GM12801 (cell line): ENCODE results near the gene ALK.

Experiments used
- TF ChIP-seq, protein P1 (sequence below): IDR thresholded peaks from one replicate; pipeline ENCODE4 v1.5.1; 2011; ENCODE audit warnings: control low read depth; ENCODE audit not compliant: insufficient read length; ENCODE audit errors: extremely low read depth

The ALK gene

DNA sequence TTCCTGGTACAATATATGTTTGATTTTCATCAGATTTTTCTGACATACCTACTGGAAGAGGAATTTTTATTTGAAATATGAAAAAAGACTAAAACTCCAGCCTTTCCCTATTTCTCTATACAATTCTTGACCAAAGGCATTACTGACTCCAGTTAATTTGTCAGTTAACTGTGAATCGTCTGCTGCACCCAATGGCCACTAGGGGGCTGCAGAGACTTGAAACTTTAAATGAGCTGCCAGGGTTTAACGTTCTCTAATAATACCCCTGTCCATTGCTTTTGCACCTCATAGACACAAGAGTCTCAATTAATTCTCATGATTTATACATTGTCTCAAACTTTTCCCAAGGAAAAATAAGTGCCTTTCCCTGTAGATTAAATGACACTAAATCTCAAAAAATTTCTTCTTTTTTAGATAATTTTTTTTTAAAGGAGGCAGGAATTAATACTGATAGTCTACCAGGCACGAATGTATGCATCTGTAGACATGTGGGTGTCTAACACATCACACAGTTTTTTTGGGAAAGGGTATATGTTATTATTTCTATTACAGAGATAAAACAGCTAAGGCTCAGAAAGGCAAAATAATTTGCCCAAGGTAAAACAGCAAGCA is 1.8 kb upstream of the ALK start:
- TF ChIP-seq, protein P1, sequence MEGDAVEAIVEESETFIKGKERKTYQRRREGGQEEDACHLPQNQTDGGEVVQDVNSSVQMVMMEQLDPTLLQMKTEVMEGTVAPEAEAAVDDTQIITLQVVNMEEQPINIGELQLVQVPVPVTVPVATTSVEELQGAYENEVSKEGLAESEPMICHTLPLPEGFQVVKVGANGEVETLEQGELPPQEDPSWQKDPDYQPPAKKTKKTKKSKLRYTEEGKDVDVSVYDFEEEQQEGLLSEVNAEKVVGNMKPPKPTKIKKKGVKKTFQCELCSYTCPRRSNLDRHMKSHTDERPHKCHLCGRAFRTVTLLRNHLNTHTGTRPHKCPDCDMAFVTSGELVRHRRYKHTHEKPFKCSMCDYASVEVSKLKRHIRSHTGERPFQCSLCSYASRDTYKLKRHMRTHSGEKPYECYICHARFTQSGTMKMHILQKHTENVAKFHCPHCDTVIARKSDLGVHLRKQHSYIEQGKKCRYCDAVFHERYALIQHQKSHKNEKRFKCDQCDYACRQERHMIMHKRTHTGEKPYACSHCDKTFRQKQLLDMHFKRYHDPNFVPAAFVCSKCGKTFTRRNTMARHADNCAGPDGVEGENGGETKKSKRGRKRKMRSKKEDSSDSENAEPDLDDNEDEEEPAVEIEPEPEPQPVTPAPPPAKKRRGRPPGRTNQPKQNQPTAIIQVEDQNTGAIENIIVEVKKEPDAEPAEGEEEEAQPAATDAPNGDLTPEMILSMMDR, result no peak

DNA sequence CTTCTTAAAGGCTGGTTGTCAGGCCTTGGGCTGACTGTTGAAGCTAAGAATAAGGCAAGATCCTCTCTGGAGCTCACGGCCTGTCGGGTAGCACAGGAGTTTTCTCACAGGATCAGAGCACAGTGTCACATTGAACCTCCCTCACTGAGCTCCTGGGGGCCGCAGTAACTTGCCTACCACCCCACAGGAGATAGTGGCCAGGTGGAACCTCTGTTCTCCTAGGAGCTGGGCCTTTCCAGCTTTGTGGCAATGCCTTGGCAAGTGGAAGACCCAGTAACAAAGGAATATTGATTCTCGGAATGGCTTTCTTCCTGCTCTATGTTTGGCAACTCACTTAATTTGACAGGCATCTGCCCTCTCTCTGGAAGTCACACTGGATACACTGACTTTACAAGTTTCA is 1.2 kb upstream of the ALK start:
- TF ChIP-seq, protein P1, result no peak

DNA sequence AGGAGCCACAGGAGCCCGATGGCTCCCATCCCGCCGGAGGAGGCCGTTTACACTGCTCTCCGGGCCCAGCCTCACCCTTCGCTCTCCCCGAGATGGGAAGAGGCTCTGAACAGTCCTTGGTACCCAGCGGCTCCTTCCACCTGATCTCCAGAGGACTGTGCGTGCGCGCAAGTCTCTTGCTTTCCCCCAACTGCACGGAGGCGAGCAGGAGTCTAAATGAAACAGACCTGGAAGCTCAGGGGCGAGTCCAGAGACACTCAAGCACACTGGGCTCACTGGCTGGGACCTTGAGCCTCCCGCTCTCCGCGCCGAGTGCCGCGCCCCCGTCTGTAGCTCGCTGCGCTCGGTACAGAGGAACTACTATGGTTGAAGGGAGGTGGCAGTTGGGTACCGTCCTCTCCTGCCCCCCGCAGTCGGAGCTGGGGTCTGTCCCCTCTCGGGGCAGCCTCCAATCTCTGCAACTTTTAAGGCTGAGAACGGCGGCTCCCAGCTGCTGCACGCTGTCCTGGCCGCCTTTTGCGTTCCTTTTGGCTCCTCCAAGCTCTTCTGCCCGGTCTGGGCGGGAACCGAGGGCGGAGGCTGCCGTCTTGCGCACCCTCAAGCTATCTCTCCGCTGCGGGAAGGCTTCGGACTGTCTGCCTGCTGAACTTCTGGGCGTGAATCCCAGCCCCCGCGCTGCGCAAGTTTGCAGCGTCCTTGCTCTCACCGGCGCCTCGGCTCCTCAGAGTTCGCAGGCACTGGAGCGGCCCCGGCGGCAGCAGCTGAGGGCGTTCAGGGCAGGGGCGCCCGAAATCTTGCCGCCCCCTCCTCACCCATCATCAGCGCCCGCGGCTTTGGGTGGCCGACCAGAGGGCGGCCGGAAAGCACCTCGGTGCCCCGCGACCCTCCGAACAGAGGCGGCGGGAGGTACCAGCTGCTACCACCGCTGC is 491 bp downstream of the ALK start:
- TF ChIP-seq, protein P1, result no peak

DNA sequence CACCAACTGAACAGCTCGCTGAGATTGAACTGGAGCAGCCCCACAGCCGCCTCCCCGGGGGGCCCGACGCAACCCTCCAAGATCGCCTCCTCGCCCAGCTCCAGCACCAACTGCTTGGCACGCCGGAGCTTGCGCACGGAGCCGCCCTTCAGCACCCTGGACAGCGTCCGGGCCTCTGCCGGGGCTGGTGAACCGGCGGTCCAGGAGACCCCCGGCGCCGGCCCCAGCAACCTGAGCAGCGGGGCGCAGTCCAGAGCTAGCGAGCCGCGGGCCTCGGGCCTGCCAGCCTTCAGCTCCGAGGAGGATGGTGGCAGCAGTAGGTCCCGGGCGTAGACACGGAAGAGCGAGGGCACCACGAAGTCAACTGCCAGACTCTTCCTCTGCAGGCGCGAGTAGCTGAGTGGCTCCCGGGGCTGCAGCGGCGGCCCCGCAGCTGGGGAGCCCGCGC is 1.2 kb downstream of the ALK start:
- TF ChIP-seq, protein P1, result no peak

DNA sequence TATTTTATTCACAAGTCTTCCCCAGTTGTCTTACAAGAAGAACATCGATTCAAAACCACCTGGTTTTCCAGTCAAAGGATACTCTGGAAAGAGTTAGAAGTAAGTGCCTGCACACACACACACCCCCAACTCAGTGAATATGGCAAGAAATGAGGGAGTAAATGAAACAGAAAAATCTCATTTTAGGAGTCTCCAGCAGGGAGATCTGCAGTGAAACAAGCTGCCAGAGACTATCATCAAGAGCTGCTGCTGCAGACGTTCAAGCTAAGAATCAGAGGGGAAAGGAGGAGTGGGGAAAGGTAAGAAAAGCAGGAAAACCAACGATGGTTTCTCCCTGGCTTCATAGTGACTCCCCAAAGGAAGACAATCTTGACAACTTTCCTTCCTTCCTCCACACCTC is 2.4 kb downstream of the ALK start:
- TF ChIP-seq, protein P1, result no peak

DNA sequence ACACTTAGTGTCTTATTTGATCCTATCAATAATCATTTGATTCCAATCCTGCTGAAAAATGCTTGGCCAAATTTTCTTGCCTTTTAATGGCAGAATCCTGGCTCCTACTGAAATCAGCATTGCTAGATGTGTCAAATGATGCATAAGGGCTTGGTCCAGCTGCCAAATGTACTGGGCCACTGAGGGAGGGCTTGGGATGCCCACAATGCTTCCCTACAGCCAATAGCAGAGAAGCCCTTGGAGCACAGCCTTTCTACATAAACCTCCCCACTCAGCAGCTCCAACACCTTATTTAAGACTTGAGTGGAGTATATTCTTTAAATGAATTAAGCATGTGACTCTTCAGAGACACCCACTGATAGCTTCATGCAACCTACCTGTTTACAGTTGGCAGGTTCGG is 3.6 kb downstream of the ALK start:
- TF ChIP-seq, protein P1, result no peak

DNA sequence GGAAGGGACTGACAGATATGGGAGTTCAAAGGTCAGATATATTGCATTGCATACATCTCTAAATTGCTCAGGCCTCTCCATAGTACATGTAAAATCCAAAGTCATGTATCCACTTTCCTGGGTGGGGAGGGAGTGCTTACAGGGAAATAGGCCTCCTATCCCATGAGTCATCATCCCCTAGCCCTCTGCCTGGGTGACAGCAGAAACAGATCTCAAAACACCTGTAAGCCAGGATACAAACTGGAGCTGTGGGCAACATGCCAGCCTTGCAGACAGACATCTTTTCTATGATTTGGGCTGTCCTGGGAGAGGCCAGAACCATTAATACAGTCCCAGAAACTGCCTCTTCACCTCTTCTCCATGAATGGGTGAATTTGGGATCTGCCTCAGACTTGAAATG is 4.8 kb downstream of the ALK start:
- TF ChIP-seq, protein P1, result no peak
